GM12872 (cell line): ENCODE data around the gene AMBRA1.

ENCODE experiments used
- CTCF ChIP-seq: IDR thresholded peaks from 3 replicates; pipeline ENCODE4 v1.5.1; 2011; ENCODE audit warnings: low read depth, mild to moderate bottlenecking, low read length, moderate library complexity; ENCODE audit not compliant: insufficient read depth

AMBRA1 gene

GRCh38 chr11:46461461-46461927 lies 132.3 kb downstream of the AMBRA1 start:
- TF ChIP-seq CTCF: no peak

- TF ChIP-seq CTCF: no peak
Measured at GRCh38 chr11:46458491-46458890, 135.3 kb downstream of the AMBRA1 start.

- TF ChIP-seq CTCF: no peak
Measured at GRCh38 chr11:46457659-46458424, 136.0 kb downstream of the AMBRA1 start.

GRCh38 chr11:46457021-46457420 lies 136.8 kb downstream of the AMBRA1 start:
- TF ChIP-seq CTCF: no peak

GRCh38 chr11:46456269-46457001 lies 137.4 kb downstream of the AMBRA1 start:
- no peak for TF ChIP-seq CTCF

GRCh38 chr11:46455834-46456233 lies 138.0 kb downstream of the AMBRA1 start:
- no peak for TF ChIP-seq CTCF

GRCh38 chr11:46452918-46453517 lies 140.8 kb downstream of the AMBRA1 start:
- no peak for TF ChIP-seq CTCF
